Measurements from ENCODE around the gene COL5A1.

Gene COL5A1

GRCh38 chr9:134707731-134708671 lies 66.4 kb downstream of the COL5A1 start:
- DNase-seq (ENCODE audit: low read depth), result no peak
- H3K4me3 ChIP-seq (ENCODE audit: low read depth, low read length), result no peak overlapping the region
- TF ChIP-seq, protein P1, sequence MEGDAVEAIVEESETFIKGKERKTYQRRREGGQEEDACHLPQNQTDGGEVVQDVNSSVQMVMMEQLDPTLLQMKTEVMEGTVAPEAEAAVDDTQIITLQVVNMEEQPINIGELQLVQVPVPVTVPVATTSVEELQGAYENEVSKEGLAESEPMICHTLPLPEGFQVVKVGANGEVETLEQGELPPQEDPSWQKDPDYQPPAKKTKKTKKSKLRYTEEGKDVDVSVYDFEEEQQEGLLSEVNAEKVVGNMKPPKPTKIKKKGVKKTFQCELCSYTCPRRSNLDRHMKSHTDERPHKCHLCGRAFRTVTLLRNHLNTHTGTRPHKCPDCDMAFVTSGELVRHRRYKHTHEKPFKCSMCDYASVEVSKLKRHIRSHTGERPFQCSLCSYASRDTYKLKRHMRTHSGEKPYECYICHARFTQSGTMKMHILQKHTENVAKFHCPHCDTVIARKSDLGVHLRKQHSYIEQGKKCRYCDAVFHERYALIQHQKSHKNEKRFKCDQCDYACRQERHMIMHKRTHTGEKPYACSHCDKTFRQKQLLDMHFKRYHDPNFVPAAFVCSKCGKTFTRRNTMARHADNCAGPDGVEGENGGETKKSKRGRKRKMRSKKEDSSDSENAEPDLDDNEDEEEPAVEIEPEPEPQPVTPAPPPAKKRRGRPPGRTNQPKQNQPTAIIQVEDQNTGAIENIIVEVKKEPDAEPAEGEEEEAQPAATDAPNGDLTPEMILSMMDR (IDR thresholded peaks at IDR 0.05; ENCODE audit: insufficient read depth, low read depth, low read length, missing control alignments), result no peak

DNA sequence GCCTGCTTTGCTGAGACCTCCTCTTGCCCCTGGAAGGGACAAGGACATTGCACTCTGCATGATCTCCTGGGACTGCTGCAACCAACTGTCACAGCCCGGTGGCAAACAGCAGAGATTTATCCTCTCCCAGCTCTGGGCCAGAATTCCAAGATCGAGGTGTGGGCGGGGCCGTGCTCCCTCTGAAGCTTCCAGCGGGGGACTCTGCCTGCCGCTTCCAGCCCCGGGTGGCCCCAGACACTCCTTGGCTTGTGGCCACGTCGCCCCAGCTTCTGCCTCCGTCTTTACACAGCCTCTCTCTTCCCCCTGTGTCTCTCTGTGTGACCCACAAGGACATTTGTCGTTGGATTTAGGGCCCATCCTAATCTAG lies 67.1 kb downstream of the COL5A1 start:
- TF ChIP-seq, protein P1 (IDR thresholded peaks at IDR 0.05; ENCODE audit: insufficient read depth, low read depth, low read length, missing control alignments), result no peak

DNA sequence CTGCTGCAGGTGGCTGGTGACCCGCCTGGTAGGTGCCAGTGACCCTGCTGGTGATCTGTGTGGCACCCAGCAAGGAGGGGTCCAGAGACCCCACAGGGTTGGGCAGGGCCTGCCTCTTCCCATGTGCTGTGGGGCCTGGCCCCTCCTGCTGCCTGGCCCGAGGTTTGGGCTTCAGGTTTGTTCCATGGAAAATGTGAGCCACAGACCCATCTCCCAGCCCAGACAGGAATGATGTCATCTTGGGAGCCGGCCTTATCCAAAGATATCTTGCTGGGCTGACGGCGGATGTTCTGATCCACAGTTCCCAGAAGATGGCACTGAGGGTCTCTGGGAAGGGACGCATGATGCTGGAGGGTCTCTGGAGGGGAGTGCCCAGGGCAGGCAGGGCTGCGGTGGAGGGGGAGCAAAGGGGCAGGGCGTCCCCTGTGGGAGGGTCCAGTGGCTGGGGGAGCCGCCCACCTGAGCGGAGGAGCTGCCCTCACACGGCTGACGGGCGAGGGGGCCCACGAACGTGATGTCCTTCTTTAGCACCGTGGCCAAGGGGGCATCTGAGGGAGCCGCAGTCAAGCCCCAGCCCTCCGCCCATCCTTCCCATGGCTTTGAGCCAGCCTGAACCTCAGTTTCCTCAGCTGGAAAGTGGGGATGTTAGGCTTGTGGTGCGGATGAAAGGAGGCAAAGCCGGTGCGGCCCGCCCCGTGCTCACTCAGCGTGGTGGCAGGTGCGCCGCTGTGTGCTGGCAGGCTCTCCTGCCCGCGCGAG lies 68.1 kb downstream of the COL5A1 start:
- TF ChIP-seq, protein P1 (IDR thresholded peaks at IDR 0.05; ENCODE audit: insufficient read depth, low read depth, low read length, missing control alignments), result no peak
- no peak overlapping the region for H3K4me3 ChIP-seq (ENCODE audit: low read depth, low read length)
- DNase-seq (ENCODE audit: low read depth), result no peak

More for the DNA sequence above, 67.1 kb downstream of the COL5A1 start:
- H3K4me3 ChIP-seq (ENCODE audit: low read depth, low read length), result no peak overlapping the region
- no peak for DNase-seq (ENCODE audit: low read depth)

DNA sequence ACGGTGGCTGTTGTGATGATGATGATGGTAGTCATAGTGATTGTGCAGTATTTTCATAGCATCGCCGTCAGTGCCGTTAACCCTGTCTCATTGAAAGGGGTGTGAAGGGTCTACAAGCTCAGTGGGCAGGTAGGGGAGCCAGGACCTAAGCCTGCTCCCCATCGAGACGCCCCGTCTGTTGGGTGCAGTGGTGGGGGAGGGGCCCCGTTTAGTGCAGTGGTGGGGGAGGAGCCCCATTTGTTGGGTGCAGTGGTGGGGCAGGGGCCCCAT lies 68.6 kb downstream of the COL5A1 start:
- TF ChIP-seq, protein P1 (IDR thresholded peaks at IDR 0.05; ENCODE audit: insufficient read depth, low read depth, low read length, missing control alignments), result no peak
- H3K4me3 ChIP-seq (ENCODE audit: low read depth, low read length), result no peak overlapping the region
- DNase-seq (ENCODE audit: low read depth), result no peak

GRCh38 chr9:134710901-134711300 lies 69.3 kb downstream of the COL5A1 start:
- TF ChIP-seq, protein P1 (IDR thresholded peaks at IDR 0.05; ENCODE audit: insufficient read depth, low read depth, low read length, missing control alignments), result no peak
- no peak for DNase-seq (ENCODE audit: low read depth)
- no peak overlapping the region for H3K4me3 ChIP-seq (ENCODE audit: low read depth, low read length)

GRCh38 chr9:134712243-134712642 lies 70.6 kb downstream of the COL5A1 start:
- H3K4me3 ChIP-seq (ENCODE audit: low read depth, low read length), result no peak overlapping the region
- no peak for DNase-seq (ENCODE audit: low read depth)
- TF ChIP-seq, protein P1 (IDR thresholded peaks at IDR 0.05; ENCODE audit: insufficient read depth, low read depth, low read length, missing control alignments), result no peak

Measured in GM12865 (cell line).